Kidney tubule cell (primary cell): ENCODE results near the gene PPP1R1B.

Experiments
- DNase-seq: peaks from one replicate; pipeline ENCODE4 v3.0.0-alpha.2; 2018; ENCODE audit warnings: low spot score

Gene PPP1R1B

DNA sequence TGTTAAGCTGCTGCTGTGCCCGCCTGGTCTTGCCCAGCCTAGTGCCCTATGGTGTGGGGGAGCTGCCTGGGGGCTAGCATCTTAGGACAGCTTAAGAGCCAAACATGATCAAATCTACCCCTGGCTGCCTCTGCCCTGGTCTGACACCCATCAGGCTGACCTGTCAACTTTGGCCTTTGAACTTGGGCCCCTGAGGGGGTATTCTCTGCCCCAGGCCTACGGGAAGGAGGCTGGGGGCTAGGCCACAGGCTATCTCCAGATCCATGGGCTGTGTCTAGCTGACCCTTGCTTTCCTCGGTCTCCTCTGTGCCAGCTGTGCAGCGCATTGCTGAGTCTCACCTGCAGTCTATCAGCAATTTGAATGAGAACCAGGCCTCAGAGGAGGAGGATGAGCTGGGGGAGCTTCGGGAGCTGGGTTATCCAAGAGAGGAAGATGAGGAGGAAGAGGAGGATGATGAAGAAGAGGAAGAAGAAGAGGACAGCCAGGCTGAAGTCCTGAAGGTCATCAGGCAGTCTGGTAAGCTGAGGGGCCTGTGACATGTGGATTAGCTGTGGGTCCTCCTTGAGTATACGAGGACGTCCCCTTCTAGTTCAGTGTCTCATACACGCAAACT lies 6.9 kb downstream of the PPP1R1B start:
- DNase-seq = no peak

DNA sequence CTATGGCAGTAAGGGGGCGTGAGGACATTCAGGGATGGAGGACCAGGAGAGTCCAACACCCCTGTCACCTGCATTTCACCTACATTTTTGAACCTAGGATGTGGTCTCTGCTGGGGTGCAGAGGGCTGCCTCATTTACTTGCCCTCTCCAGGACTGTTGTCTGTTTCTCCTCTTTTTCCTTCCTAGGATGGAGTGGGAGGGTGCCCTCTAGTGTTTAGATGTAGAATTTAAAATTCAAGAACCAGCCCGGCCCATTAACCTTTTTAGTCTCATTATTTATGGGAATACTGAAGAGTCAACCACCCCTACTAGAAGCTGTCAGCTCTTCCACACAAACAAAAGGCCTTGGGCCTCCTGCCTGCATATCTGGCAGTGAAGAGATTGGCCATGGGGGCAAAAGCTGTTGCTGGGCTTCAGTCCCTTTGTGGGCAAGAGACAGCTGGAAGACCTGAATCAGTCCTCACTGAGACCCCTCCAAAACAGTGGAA lies 7.7 kb downstream of the PPP1R1B start:
- peak; percentile 62 for DNase-seq

DNA sequence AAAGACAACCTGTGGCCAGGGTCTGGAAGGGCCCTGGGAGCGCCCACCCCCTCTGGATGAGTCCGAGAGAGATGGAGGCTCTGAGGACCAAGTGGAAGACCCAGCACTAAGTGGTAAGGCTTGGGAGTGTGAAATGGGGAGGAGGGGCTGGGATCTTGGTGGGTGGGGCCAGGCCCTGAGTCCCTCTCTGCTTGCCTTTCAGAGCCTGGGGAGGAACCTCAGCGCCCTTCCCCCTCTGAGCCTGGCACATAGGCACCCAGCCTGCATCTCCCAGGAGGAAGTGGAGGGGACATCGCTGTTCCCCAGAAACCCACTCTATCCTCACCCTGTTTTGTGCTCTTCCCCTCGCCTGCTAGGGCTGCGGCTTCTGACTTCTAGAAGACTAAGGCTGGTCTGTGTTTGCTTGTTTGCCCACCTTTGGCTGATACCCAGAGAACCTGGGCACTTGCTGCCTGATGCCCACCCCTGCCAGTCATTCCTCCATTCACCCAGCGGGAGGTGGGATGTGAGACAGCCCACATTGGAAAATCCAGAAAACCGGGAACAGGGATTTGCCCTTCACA lies 8.9 kb downstream of the PPP1R1B start:
- DNase-seq = no peak

DNA sequence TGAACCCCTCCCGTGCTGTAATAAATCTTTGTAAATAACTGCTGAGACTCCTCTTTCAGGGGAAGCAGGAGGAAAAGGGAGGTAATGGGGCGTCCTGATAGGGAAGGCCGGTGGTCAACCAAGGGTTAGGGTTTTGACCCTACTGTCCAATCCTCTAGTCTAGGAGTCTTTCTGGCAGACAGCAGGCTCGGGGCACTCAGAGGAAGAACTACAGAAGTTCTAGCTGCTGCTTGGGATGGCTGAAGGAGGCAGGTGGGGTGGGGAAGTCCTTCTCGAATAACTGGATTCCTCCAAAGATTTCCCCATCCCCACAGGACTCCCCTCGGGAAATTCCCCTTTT lies 9.8 kb downstream of the PPP1R1B start:
- DNase-seq = no peak

DNA sequence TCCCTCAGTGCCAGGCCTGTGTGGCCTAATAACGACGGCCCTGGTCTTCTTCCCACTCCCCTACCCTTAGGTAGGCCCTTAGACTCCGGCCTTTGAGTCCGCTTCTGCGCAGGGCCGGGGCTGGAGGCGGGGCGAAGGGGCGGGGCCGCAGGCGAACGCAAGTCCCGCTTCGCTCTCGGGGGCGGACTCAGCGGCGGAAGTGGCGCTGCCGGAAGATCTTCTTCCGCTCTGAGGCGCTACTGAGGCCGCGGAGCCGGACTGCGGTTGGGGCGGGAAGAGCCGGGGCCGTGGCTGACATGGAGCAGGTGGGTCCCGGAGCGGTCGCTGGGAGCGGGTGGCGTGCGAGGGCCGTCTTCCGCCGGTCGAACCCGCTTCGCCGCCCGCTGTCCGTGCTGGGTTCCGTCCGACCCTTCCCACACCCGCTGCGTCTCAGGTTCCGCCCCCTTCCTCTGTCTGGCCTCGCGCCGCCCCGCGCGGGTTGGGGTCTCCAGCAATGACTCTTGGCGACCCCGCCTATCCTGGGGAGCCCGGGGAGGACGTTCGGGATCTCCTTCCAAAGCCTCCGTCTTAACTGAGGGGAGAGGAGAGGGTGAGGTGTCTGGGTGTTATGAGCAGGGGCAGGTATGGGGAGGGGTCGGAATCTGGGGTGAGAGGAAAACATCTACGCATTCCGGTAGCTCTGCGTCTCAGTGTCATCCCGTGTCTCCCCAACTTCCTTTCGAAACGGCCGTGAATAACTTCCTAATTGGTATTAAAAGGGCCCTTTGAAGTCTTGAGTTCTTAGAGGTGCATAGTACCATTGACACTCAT lies 10.4 kb downstream of the PPP1R1B start, which contains the start of gene STARD3:
Gene STARD3, plus strand, starts transcription at position 218 of the 810 bp plus-strand sequence. CDS start 16,388 bp downstream, outside the sequence.
- peak; percentile 88 for DNase-seq

DNA sequence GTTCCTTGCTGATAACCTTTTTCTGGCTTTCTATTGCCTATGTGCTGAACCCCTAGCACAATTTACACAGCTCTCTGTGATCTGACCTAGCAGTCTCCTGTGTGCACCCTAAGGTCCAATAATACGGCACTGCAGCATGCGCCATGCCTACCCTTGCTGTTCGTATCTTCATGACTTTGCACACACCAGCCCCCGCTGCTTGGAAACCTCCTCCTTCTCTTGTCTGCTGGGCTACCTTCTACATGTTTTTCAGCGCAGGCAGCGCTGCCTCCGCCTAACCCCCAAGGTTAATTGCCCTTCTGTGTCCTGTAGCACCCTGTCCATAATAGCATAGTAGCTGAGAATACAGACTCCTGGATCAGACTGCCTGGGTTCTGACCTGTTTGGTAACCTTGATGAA lies 11.6 kb downstream of the PPP1R1B start:
- DNase-seq = no peak

DNA sequence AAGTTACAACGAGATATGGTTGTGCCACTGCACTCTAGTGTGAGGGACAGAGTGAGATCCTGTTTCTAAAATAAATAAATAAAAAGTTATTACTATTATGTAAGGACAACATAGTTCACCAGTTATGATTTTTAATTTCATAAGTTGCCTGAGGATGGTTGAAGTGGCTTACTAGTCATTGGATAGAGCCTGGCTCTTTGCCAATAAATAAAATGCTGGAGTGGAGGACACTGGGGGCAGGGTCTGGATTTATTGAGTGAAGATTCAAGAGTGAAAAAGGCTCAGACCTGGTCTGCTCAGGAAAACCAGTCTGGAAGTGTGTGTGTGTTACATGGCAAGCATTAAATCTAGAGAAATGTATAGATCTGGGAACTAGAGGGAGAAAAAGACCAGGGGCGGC lies 12.3 kb downstream of the PPP1R1B start:
- no peak for DNase-seq

DNA sequence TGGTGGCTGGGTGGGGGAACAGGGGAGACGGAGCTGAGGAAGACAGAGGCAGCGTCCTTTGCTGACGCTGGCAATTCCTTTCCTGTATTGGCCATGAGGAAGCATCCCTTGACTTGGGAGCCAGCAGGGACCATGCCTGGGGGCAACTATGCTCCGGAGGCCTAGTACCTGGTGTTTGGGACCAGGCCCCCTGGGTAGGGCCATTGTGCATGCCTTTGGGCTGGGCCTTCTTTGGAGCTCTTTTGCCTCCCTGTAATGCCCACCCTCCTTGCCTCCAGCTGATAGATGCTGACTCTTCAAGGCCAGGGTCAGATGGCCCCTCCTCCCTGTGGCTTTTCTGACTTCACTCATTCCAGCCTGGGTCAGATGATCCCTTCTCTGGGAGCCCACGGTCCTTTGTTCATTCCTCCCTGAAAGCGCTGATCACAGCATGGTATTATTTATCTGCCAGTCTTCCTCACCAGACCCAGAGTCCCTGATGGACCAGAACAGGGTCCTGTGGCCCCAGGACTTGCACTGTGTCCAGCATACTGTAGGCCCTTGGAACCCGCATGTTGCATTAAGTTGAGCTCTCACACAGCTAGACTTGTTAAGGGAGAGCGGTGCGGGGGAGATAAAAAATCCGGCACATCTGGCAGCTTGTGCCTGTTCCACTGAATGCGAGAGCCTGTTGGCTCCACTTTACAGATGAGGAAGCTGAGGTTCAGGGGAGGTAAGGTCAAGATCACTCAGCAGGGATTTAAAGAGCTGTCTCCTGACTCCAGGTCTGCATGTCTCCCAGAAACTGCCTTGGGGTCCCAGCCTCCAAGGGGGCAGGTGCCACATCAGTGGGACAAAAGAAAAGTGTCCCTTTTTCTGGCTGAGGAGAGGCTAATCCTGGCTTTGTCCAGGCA lies 13.1 kb downstream of the PPP1R1B start:
- DNase-seq = no peak

DNA sequence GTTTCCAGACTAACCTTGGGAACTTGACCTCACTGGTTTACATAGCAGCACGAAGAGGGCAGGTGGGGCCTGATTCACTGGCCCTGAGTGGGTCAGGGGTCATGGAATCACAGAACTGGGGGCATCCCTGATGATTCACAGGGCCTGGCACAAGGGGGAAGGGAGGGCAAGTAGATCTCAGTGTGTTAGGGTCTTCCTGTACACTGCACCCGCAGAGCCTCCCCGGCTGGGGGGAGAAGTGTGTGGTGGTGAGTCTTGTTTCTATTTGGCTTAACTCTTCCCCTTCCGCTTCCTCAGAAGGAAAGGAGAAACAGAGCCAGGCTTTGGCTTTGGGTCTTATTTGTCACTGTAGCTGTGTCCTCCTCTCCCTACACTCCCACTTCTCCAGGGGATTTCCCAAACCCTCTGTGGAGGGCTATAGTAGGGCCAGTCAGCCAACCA lies 13.9 kb downstream of the PPP1R1B start:
- DNase-seq = peak; percentile 65

DNA sequence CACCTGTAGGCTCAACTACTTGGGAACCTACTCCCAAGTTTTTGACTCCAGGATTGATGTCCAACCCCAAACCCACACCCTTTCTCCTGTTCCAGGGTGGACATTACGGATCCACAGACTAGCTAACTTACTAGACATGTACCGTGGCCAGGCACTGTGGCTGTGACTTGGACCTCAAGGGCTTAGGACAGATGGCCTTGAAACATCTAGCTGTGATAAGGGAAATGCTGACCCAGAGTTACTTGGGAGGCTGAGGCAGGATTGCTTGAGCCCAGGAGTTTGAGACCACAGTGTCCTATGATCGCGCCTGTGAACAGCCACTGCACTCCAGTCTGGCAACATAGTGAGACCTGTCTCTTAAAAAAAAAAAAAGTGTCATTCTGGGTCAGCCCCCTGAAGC lies 14.3 kb downstream of the PPP1R1B start:
- DNase-seq = no peak

DNA sequence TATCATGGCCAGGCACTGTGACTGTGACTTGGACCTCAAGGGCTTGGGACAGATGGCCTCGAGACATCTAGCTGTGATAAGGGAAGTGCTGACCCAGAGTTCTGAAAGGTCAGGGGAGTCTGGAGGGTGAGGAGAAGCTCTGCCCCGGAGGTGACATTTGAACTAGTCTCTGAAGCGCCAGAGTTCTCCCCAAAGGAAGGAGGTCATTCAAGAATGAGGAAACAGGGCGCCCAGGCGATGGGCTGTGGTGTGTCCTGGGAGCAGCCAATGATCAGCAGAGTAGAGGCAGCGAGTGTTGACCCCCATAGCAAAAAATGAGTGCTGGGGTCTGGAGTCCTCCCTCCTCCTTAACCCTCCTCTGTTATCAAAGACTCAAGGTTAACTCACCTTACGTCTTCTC lies 15.1 kb downstream of the PPP1R1B start:
- DNase-seq = no peak

DNA sequence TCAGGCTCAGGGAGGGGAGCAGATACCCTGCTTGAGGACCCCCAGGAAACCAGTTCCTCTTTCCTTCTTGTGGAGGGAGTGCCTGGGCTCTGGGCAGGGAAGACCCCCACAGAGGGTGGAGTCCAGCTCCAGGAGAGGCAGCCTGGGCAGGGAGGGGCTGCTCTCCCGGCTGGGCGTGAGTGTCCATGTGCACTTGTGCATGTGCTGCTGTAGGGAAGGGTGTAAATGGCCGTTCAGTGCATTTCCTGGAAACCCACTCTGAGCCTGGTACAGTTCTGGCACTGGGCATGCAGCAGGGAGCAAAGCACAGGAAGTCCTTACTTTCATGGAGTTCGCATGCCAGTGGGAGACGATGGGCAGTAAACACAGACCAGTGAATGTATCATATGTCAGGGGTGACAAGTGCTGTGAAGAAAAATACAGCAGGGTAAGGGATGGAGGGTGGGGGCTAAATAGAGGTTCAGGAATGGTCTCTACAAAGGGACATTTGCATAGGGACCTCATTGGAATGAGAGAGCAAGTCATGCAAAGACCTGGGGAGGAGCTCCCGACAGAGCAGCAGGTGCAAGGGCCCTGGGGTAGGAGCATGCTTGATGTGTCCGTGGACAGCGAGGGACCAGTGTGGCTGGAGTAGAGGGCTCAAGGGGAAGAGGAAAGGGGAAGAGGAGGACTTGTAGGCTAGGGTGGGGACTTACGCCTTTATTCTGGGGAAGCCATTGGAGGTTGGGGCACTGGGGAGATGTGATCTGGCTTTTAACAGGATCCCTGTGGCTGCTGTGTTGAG lies 15.7 kb downstream of the PPP1R1B start:
- DNase-seq = no peak

DNA sequence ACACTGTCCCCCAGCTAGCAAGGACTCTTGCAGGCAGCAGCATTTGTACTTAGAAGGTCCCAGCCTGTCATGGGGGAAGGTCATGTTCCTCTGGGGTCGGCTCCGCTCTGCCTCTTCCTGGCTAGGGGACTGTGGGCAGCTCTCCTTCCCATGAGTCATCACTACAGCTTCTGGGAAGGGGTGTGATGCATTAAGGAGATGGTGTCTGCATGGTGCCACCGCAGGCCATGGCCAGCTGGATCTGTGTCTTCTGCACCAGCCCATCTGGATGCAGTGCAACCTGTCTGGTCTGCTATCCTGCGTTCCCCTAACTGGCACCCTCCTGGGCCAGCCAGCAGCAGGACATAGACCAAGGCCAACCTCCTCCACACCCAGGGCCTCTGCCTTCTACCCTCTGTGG lies 16.5 kb downstream of the PPP1R1B start:
- peak; percentile 50 for DNase-seq

DNA sequence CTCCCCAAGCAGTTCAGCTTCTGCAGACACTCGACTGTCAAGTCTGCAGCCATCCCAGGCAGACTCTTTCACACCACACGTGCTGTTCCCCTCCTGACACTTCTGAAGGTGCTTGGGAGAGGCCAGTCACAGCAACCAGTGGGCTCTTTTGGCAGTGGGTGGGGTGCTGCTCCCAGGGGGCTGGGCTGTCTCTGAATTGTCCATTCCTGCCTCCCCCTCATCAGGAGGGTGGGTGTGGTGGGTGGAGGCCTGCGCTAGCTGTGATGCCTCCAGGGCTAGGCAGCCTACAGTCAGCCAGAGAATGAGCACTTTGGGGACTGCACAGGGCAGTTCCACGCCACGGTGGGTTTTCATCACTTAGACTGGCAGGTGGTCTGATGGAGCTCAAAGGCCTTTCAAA lies 20.5 kb downstream of the PPP1R1B start:
- no peak for DNase-seq

DNA sequence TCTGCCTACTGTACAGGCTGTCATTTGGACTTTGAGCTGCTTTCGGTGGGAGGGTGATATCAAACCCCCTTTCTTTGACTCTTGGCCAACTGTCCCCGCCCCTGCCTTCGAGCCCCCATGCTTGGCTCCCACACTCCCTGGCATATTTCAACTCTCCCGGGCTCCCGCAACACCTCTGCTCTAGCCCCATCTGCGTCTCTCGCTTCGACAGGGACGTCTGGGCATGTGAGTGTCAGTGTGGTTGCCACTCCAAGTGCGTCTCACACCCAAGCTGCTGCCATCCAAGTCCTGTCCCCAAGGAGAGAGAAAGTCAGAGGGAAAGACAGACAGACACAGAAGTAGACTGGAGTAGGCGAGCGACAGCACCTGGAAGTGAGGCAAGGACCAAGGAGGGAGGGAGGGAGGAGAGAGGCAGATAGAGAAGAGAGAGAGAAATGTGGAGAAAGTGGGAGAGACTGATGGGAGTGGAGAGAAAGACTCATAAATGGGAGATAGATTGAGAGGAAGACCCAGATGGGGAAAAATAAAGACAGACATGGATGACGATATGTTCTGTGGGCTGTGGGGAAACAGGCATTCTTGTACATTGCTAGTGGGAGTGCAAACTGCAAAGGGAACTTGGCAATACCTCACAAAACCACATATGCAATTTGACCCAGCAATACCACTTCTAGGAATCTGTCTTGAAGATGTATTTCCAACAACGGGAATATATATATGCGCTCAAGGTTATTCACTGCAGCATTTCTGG lies 22.0 kb downstream of the PPP1R1B start:
- no peak for DNase-seq

DNA sequence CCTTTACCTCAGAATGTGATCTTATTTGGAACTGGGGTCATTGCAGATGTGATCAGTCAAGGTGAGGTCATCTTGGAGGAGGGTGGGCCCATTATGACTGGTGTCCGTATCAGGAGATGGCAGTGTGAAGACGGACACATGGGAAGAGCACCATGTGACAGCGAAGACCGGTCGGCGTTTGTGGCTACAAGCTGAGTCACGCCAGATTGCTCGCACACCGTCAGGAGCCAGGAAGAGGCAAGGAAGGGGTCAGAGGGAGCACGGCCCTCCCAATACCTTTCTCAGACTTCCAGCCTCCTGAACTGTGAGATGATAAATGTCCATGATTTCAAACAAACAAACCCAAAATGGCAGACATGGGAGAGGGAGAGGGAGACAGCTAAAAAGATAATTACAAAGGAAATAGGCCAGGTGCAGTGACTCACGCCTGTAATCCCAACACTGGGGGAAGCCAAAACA lies 23.4 kb downstream of the PPP1R1B start:
- no peak for DNase-seq

DNA sequence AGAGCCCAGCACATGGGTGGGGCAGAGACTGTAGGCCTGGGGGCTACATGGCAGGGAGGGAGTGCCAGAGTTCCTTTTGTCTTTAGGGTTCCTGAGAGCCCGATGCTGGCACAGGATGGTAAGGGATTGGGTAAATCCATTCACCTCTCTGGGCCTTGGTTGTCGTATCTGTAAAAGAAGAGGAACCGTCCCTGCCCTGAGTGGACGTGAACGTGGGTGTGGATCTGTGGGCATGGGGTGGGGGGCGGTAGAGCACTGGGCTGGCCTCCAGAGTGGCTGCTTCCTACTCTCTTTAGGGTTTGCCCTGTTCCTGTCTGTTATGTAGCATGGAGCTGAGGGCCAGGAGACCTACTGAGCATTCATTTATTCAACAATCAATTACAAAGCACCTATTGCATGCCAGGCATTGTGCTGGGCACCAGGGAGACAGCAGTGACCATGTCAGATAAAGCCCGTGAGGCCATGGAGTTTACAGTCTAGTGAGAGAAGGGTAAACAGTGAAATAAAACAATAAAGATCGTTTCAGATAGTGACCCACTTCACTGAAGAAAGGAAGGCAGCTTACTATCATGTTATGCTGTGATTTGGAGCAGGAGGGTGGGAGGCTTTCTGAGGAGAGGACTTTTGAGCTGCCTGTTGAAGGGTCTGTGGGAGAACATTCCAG lies 25.3 kb downstream of the PPP1R1B start:
- DNase-seq = no peak

DNA sequence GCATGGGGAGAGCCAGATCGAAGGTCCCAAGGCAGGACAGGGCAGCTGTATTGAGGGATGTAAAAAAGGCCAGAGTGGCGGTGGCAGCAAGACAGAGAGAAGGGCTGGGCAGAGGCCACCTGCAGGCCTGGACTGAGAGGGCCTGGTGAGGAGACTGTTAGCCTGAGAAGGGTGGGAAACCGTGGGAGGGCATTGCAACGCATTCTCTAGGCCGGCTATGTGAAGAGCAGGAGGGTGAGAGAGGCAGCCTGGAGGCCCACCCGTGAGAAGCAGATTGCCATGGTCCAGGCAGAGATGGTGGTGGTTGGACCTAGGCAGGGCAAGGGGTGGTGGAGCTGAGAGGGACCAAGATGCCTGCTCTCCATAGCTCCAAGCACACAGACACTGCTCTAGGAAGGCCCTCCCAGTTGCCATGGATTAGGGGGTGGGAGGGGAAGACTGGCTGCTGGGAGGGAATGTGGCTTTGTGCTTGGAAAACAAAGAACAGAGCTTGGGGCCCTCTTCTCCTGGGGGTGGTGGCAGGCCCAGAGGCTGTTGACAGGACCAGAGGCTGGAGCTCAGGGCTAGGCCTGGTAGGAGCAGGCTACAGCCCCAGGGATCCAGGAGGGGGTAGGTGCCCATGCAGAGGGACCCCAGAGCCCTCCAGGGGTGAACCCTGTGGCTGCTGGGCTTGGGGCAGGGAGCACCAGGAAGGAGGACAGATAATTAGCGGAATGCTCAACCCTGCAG lies 26.0 kb downstream of the PPP1R1B start:
- DNase-seq = no peak

DNA sequence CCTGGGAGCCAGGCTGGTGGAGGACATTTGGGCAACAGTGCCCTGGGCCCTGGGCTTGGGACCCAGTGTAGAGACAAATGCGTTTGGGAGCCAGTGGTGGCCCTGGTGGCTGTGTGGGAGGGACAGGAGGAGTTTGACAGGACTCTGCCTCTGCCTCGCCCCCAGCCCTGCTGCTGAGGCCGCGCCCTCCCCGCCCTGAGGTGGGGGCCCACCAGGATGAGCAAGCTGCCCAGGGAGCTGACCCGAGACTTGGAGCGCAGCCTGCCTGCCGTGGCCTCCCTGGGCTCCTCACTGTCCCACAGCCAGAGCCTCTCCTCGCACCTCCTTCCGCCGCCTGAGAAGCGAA lies 26.5 kb downstream of the PPP1R1B start:
- no peak for DNase-seq
